ENCODE results near the gene ACTRT1.

DNA sequence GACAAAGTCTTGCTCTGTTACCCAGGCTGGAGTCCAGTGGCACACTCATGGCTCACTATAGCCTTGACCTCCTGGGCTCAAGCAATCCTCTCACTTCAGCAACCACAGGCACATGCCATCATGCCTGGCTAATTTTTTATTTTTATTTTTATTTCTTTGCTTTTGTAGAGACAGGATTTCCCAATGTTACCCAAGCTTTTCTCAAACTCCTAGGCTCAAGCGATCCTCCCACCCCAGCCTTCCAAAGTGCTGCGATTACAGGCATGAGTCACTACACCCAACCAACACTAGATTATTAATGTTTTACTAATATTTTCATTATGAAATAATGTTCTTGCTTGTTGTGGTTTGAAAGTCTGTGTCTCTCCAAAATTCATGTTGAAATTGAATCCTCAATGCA lies 5.2 kb upstream of the ACTRT1 start:
- TF ChIP-seq, protein P1, sequence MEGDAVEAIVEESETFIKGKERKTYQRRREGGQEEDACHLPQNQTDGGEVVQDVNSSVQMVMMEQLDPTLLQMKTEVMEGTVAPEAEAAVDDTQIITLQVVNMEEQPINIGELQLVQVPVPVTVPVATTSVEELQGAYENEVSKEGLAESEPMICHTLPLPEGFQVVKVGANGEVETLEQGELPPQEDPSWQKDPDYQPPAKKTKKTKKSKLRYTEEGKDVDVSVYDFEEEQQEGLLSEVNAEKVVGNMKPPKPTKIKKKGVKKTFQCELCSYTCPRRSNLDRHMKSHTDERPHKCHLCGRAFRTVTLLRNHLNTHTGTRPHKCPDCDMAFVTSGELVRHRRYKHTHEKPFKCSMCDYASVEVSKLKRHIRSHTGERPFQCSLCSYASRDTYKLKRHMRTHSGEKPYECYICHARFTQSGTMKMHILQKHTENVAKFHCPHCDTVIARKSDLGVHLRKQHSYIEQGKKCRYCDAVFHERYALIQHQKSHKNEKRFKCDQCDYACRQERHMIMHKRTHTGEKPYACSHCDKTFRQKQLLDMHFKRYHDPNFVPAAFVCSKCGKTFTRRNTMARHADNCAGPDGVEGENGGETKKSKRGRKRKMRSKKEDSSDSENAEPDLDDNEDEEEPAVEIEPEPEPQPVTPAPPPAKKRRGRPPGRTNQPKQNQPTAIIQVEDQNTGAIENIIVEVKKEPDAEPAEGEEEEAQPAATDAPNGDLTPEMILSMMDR (IDR thresholded peaks at IDR 0.05; ENCODE audit: insufficient read depth, low read depth, low read length) = no peak
- TF ChIP-seq EZH2 (IDR thresholded peaks at IDR 0.05; ENCODE audit: insufficient read depth, low read length) = no peak
